Loucy (cell line): ENCODE measurements around the gene CCDC85B.

Experiments used
- H2AFZ ChIP-seq: fragments of 200-600 bp; sonication (generic); 2 replicates; pipeline ENCODE4 v1.6.0; 2016; ENCODE audit warnings: antibody characterized with exemption, mild to moderate bottlenecking, low read length, moderate library complexity
- H3F3A ChIP-seq: fragments of 200-600 bp; 2 replicates; pipeline ENCODE4 v1.6.0; 2016; ENCODE audit warnings: antibody characterized with exemption, low read depth, mild to moderate bottlenecking
- H3K27me3 ChIP-seq: fragments of 200-600 bp; sonication (generic); 2 replicates; pipeline ENCODE4 v1.6.1; 2014; ENCODE audit warnings: low read length, mild to moderate bottlenecking; ENCODE audit not compliant: insufficient read depth, poor library complexity, severe bottlenecking
- H3K36me3 ChIP-seq: fragments of 200-600 bp; sonication (generic); 2 replicates; pipeline ENCODE4 v1.6.1; 2016; ENCODE audit warnings: low read length; ENCODE audit not compliant: insufficient read depth
- H3K4me1 ChIP-seq: fragments of 200-600 bp; sonication (generic); 2 replicates; pipeline ENCODE4 v1.5.1; 2014; ENCODE audit warnings: low read length, mild to moderate bottlenecking; ENCODE audit not compliant: insufficient read depth, poor library complexity, severe bottlenecking
- H3K4me2 ChIP-seq: fragments of 200-600 bp; sonication (generic); 2 replicates; pipeline ENCODE4 v1.6.0; 2014; ENCODE audit warnings: antibody characterized with exemption, low read length, low read depth, mild to moderate bottlenecking; ENCODE audit not compliant: poor library complexity, severe bottlenecking
- H3K4me3 ChIP-seq: fragments of 200-600 bp; sonication (generic); 2 replicates; pipeline ENCODE4 v1.5.1; 2014; ENCODE audit warnings: low read length, mild to moderate bottlenecking, mixed read lengths; ENCODE audit not compliant: poor library complexity, severe bottlenecking
- H3K79me2 ChIP-seq: fragments of 200-600 bp; sonication (generic); 2 replicates; pipeline ENCODE4 v1.6.1; 2014; ENCODE audit warnings: low read length; ENCODE audit not compliant: insufficient read depth
- H3K9ac ChIP-seq: fragments of 200-600 bp; sonication (generic); 2 replicates; pipeline ENCODE4 v1.6.0; 2014; ENCODE audit warnings: mild to moderate bottlenecking, low read depth, low read length, moderate library complexity; ENCODE audit not compliant: poor library complexity, severe bottlenecking
- H3K9me2 ChIP-seq: fragments of 200-600 bp; sonication (generic); replicated peaks from 2 replicates; pipeline ENCODE4 v1.6.1; 2016; ENCODE audit warnings: low read depth, low read length, mixed read lengths
- H3K9me3 ChIP-seq: fragments of 200-600 bp; sonication (generic); 2 replicates; pipeline ENCODE4 v1.6.1; 2014; ENCODE audit warnings: mild to moderate bottlenecking, antibody characterized with exemption, low read length, low read depth; ENCODE audit not compliant: insufficient read depth
- H4K20me1 ChIP-seq: fragments of 200-600 bp; sonication (generic); 2 replicates; pipeline ENCODE4 v1.6.0; 2014; ENCODE audit warnings: antibody characterized with exemption, low read length, mild to moderate bottlenecking; ENCODE audit not compliant: insufficient read depth, poor library complexity, severe bottlenecking
- EZH2phosphoT487 ChIP-seq: fragments of 200-600 bp; IDR thresholded peaks from 2 replicates; pipeline ENCODE4 v1.6.1; 2018; ENCODE audit warnings: antibody characterized with exemption, mild to moderate bottlenecking, moderate library complexity, borderline replicate concordance
- TF ChIP-seq, protein P1 (sequence below): fragments of 200-600 bp; sonication (generic); conservative IDR thresholded peaks from 2 replicates; pipeline ENCODE4 v1.5.1; 2014; ENCODE audit warnings: mild to moderate bottlenecking, antibody characterized with exemption, low read length

The CCDC85B gene

DNA sequence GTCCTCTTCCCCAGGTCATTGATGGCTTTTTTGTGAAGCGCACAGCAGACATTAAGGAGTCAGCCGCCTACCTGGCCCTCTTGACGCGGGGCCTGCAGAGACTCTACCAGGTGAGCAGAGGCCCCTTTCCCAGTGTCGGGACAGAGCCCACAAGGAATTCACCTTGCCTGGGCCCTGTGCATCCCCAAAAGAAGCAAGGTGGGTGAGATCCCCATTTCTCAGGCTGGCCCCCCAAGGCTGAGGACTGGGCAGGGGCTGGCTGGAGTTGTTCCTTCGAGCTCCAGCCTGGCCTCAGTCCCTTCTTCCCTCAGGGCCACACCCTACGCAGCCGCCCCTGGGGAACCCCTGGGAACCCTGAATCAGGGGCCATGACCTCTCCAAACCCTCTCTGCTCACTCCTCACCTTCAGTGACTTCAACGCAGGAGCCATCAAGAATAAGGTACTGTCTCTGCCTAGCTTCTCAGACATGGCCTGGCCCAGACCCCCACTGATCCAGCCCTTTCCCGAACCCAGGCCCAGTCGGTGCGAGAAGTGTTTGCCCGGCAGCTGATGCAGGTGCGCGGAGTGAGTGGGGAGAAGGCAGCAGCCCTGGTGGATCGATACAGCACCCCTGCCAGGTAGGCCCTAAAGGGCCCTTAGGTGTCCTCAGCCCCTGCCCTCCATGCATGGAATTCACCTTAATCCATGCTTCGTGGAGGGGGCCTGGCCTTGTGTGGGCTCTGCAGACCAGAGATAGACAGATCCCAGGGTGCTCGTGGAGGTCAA, 25.6 kb upstream of the CCDC85B start:
- Histone ChIP-seq H3K27me3 (peaks cover 5% of the 10 kb centered on the region), H3K4me1 (peaks cover 20% of the 10 kb centered on the region), H3F3A (no peaks in the 10 kb centered on the region), H3K36me3 (peaks cover 25% of the 10 kb centered on the region; the same call in 1 of the 2 replicates), H3K9me2 (no peaks in the 10 kb centered on the region), H3K4me3 (no peak overlapping the region), H4K20me1 (peaks cover 23% of the 10 kb centered on the region), H3K9me3 (no peaks in the 10 kb centered on the region), H3K79me2 (peaks cover 47% of the 10 kb centered on the region), H2AFZ (no peak overlapping the region), H3K4me2 (no peak overlapping the region), H3K9ac (no peak overlapping the region)
- TF ChIP-seq, protein P1, sequence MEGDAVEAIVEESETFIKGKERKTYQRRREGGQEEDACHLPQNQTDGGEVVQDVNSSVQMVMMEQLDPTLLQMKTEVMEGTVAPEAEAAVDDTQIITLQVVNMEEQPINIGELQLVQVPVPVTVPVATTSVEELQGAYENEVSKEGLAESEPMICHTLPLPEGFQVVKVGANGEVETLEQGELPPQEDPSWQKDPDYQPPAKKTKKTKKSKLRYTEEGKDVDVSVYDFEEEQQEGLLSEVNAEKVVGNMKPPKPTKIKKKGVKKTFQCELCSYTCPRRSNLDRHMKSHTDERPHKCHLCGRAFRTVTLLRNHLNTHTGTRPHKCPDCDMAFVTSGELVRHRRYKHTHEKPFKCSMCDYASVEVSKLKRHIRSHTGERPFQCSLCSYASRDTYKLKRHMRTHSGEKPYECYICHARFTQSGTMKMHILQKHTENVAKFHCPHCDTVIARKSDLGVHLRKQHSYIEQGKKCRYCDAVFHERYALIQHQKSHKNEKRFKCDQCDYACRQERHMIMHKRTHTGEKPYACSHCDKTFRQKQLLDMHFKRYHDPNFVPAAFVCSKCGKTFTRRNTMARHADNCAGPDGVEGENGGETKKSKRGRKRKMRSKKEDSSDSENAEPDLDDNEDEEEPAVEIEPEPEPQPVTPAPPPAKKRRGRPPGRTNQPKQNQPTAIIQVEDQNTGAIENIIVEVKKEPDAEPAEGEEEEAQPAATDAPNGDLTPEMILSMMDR = no peak
- TF ChIP-seq EZH2phosphoT487 = no peak

DNA sequence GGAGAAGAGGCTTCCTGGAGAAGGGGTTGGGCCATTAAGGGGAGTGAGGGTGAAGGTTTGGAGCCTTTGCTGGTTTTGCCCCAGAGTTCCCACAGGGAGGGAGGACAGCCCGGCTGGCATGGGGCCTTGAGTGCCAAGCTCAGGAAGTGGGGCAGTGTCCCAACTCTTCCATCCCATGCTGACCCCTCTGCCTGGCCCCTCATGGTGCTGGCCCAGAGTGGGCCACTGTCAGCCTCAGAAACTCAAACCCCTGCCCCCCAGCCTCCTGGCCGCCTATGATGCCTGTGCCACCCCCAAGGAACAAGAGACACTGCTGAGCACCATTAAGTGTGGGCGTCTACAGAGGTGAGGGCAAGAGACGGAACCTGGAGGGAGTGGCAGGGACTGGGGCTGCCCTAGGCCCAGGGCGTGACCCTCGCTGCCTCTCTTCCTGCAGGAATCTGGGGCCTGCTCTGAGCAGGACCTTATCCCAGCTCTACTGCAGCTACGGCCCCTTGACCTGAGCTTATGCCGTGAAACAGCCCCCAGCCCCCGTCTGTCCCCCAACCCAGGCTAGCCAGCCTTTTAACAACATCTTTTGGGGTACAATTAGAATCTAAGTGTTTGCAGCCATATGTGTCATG, 24.8 kb upstream of the CCDC85B start:
- Histone ChIP-seq H3K4me1 (peaks cover 27% of the 10 kb centered on the region), H3K9ac (no peak overlapping the region), H3K79me2 (peaks cover 46% of the 10 kb centered on the region), H3K36me3 (peaks cover 25% of the 10 kb centered on the region; the same call in 1 of the 2 replicates), H4K20me1 (peaks cover 23% of the 10 kb centered on the region), H3K9me2 (no peaks in the 10 kb centered on the region), H3K9me3 (no peaks in the 10 kb centered on the region), H2AFZ (no peak overlapping the region), H3K4me3 (no peak overlapping the region), H3K4me2 (no peak overlapping the region), H3F3A (no peaks in the 10 kb centered on the region), H3K27me3 (peaks cover 5% of the 10 kb centered on the region)
- TF ChIP-seq EZH2phosphoT487 = no peak
- TF ChIP-seq, protein P1 = no peak

DNA sequence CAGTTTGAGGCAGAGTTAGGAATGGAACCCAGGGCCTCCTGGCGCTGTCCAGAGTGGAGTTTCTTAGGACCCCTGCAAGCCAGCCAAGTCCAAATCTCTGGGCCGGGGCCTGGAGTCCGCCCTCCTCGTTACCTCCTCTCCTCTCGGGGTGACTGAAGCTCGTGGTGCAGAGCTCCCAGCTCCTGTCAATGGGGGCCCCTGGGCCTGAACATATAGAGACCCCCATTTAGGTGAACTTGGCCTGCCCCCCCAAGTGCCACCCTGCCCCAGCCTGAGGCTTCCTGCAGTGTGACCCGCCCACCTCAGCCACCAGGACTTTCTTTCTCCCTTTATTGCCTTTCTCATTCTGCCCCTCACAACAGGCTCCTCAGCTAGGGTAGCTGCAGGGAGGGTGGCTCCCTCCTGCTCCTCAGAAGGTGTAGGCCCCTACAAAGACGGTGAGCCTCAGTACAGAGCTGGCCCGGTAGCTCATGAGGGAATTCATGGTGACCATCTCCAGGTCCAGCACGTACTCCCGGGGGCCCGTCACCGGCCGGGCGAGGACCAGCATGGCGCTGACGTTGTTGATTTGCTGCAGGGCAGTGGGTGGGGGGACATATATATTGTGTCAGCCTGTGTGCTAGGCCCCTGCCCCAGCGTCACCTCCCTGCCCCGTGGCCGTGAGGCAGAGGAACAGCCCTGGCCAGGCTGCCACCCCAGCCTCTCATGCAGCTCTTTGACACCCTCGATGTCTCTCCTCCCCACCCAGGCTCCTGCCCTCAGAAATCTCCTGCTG, 23.8 kb upstream of the CCDC85B start:
- Histone ChIP-seq H3K9me3 (no peaks in the 10 kb centered on the region), H3K4me3 (no peak overlapping the region), H3K4me2 (no peak overlapping the region), H3K79me2 (peaks cover 36% of the 10 kb centered on the region), H4K20me1 (peaks cover 17% of the 10 kb centered on the region), H3K36me3 (peaks cover 25% of the 10 kb centered on the region; the same call in 1 of the 2 replicates), H3K27me3 (no peaks in the 10 kb centered on the region), H3K4me1 (peaks cover 32% of the 10 kb centered on the region), H3F3A (no peaks in the 10 kb centered on the region), H2AFZ (no peak overlapping the region), H3K9ac (no peak overlapping the region), H3K9me2 (no peaks in the 10 kb centered on the region)
- TF ChIP-seq, protein P1 = no peak
- no peak for TF ChIP-seq EZH2phosphoT487
